A204.1 (cell line): ENCODE data around the gene ZDHHC7.
"Not testable (repeated sequence)": the region's sequence is repeated elsewhere in the genome, so short reads cannot be mapped to it uniquely, and the experiment has no call there.

Experiments
- FAIRE-seq: peaks from 2 replicates; lab custom pipeline; 2012; peaks lifted over from hg19 to GRCh38; lab: Jason Lieb, UNC

Gene ZDHHC7, protein sequence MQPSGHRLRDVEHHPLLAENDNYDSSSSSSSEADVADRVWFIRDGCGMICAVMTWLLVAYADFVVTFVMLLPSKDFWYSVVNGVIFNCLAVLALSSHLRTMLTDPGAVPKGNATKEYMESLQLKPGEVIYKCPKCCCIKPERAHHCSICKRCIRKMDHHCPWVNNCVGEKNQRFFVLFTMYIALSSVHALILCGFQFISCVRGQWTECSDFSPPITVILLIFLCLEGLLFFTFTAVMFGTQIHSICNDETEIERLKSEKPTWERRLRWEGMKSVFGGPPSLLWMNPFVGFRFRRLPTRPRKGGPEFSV

DNA sequence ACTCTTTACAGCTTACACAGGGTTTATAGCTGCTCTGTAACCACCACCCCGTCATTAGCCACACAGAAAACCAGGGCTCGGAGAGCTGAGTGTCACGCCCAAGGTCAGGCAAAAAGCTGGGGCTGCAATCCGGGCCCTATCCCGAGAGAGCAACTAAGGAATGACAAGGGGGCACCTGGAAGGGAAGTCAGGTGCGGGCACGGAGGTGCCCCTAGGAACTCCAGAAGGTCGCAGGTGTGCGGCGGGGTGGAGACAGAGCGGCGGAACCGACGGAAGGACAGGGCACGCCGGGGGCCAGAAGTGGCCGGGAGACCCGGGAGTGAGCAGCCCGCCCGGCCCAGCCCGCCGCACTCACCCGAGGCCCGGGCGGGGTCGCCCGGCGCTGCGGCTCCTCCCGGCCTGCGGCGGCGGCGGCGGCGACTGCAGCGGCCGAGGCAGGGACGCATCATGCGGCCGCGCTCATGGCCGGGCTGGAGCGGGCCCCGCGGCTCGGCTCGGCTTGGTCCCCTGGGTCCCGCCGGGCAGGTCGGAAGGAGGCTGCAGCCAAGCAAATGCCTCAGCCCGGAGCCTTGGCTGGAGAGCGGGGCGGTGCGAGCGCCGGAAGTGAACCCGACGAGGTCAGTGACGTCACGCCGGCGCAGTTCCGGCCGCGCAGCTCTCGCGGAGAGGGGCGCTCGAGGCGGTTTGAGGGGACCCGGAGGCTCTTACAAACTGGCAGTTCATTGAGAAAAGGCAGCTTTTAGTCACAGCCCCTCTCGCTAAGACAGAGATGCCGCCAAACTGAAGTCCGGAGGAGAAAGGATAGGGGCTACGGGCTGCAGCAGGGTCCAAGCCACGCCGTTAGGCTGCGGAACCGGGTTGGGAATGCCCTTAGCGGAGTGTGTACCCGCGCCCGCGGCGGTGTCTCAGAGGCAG lies at the start of gene ZDHHC7:
Gene ZDHHC7, minus strand, starts transcription at position 605 of the 915 bp plus-strand sequence. CDS start 20,917 bp downstream, outside the sequence.
- FAIRE-seq = no peak

DNA sequence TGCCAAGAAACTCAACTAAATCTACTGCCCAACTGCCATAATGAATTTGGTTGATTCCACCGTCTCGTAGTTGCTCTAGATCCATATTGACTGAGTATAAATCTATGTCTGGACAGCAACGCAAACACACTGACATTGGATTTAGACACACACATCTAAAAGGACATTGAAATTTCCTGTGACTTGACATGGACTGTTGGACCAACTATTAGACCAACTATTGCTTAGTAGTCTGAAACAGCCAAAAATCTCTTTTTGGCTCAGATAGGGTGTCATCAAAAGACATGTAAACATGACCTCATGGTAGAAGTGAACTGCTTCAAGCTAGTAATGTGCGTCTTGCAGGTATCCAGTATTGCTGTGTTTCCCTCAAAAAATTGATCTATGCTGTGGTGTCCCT lies 47.6 kb upstream of the ZDHHC7 start:
- FAIRE-seq = no peak

DNA sequence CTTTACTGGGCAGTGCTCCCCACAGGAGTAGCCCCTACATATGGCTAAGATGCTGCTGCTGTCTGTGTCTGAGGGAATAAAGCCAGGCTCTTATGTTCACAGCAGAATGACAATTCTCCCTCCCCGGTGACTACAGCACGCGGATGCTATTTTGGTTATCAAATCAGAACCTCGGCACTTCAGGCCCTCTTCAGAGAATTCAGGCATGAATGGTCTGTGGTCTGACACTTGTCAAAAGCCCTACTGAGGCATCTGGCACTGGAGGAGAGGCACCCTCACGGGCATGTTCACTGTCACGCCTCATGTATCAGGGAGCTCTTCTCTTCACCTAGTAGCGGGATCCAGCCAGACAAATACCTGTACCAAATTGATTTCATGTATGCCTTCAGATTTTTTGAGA lies 46.6 kb upstream of the ZDHHC7 start:
- FAIRE-seq = no peak

DNA sequence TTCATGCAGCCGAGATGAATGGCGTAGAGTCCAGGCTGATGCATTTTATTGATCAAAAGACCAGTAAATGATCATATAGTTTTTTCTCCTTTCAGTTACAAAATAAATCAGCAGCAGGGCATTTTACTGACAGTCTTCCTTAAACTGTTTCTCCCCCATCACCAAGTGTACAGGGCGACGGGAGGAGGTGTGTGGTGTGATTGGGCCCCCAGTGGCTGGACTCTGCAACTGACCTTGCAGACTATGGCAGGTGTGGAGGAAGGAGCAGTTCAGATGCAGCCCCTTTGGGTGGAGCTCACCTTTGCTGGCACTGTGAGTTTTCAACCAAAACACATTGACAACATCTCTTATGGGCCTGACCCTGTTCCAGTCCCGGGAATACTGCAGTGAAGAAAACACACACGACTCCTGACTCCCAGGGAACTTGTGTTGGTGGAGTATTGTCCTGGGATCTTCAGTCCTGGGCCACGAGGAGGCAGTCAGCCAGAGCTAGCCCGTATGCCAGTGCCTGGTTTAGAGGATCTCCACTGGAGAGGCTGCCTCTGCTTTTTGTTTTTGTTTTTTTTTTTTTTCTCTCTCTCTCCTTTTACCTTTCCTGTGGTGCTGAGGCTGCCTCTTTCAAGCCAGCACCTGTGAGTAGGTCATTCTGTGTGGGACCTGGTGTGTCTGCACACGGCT lies 46.0 kb upstream of the ZDHHC7 start:
- FAIRE-seq = no peak

DNA sequence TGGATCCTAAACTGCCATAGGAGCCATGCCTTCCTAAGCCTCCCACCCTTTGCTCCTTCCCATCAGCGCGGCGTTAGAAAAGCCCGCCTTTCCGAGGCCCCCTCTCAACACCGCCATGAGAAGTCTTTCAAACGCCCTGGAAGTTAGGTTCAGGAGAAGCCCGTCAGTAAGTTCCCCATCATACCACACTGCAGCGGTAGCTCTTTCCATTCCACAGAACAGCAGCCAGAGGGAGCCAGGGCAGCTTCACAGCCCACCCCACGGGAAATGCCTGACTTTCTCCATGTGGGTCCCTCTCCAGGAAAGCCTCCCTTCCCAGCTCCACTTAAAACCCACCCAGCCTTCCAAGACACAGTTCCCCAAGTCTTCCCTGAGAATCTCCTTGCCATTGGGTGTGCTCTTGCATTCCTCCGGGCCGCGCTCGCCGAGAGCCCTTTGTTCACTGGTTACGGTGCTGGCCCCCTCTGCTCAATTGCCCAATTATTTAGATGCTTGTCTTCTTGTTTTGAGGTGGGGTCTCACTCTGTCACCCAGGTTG lies 44.9 kb upstream of the ZDHHC7 start:
- FAIRE-seq = no peak

DNA sequence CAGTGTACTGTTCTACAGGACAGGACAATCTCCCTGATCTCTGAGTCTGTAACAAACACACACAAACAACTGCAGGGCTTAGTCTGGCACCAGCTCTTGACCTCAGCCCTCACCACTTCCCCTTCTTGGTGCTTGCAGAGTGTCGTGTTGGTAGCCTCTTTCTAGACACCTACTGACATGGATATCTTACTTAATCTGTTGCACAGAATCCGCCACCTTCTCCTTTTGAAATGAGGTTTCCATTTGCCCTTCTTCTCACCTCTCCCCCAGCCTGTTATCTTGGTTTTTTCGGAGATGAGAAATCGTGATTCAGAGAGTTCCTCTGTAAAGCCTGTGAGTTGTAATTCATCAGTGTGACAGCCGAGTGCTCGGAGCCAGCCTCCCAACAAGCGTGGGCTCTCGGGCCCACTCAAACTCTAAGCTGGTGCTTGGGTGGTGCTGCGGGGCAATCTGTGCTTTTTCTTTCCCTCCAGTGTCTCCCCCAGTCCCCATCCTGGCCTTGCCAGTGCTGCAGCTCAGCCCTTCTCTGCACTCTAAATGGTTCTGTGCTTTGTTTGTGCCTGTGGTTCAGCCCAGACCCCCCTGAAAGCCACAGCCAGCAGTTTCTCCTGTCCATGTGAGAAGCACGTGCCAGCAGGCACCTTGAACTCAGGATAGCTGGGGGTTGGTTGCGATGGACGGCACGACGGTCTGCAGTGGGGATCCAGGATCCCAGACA lies 44.3 kb upstream of the ZDHHC7 start:
- no peak for FAIRE-seq

DNA sequence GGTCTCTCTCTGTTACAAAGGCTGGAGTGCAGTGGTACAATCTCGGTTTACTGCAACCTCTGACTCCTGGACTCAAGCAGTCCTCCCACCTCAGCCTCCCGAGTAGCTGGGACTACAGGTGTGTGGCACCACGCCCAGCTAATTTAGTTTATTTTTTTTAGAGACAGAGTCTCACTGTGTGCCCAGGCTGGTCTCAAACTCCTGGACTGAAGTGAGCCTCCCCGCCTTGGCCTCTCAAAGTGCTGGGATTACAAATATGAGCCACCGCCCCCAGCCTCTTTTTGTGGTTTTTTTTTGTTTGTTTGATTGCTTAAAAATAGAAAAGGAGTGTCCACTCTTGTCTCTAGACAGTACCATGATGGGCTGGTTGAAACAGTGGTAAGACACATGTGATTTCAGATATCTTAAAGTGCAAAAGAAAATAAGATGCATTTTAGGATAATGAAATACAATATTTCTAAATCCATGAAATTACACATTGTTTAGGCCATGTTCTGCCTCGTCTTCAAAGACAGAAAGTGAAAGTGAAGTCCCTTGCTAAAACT lies 43.7 kb upstream of the ZDHHC7 start:
- no peak for FAIRE-seq

DNA sequence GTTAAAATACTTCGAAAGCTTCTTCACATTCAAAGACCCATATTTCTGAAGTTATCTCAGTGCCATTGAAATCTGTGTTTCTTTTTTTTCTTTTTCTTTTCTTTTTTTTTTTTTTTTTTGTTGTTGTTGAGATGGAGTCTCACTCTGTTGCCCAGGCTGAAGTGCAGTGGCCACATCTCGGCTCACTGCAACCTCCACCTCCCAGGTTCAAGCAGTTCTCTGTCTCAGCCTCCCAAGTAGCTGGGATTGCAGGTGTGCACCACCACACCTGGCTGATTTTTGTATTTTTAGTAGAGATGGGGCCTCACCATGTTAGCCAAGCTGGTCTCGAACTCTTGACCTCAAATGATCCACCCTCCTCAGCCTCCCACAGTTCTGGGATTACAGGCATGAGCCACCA lies 43.0 kb upstream of the ZDHHC7 start:
- not testable (repeated sequence) for FAIRE-seq

DNA sequence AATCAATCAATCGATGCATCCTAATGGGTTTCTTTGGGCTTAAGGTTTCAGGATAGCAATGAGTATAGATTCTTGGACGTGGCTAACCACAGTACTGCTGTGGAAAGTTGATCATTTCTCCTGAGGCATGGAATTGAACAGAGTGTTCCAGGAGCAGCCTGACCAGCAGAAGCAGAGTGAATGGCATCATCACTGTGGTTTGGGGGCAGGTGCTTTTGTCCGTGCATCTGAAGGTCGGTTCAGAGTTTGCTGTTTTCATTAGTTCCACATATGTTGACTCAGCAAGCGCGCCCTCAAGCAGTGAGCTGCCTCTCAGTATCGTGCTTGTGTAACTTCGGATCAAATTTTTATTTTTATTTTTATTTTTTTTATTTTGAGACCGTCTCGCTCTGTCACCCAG lies 41.2 kb upstream of the ZDHHC7 start:
- no peak for FAIRE-seq

DNA sequence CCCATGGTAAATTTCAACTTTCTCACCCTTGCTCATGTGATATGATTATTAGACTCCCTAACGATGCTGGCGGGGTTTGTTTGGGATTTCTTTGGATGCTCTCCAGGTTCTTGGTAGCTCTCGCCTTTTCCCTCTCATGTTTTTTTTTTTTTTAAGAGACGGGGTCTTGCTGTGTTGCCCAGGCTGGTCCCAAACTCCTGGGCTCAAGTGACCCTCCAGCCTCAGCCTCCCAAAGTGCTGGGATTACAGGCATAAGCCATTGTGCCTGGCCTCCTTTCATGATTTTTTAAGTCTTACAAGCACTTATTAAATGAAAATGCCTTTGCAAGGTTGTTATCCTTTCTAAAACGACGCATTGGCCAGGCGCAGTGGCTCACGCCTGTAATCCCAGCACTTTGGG lies 40.3 kb upstream of the ZDHHC7 start:
- no peak for FAIRE-seq

DNA sequence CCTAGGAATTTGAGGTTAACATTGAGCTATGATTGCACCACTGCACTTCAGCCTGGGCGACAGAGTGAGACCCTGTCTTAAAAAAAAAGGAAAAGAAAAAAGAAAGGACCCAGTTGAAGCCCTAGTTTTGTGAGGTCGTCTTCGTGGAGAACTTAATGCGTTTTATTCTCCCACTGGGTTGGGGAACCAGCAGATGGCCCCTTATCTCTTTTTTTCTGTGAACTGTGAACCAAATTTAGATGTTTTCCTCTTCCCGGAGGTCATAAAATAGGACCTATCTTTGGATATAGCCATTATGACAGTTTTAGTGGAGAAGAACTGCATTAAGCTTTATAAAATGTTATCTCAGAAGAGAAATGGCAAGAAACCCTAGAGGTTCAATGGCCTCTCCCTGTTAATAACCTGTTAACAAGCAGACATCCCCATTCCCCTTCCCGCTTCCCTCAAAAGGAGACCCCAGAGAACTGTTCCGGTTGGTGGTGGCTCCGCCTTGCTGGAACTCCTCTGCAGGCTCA lies 39.8 kb upstream of the ZDHHC7 start:
- FAIRE-seq = no peak

DNA sequence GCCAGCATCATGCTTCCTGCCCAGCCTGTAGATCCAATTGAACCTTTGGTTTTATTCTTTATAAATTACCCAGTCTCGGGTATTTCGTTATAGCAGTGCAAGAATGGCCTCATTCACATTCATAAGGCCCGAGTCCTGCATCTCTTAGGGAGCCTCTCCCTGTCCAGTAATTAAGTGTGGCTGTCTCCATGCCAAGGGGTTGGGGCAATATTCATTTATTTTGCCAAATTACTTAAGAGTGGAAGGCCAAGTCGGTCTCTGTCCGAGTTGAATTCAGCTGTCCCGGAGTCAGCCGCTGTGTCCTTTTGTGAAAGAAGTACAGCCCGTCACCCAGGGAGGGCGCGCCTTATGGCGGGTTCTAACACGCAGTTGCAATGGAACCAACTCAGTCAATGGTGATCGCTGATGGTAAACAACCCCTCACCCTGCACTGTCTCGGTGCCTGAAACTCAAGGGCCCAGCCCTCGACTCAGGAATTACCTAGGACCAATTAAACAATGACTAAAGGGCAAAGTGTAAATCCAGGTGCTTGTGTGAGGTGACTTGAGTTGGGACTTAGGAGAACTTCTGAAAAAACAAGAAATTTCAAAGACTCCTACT lies 38.5 kb upstream of the ZDHHC7 start:
- FAIRE-seq = no peak

DNA sequence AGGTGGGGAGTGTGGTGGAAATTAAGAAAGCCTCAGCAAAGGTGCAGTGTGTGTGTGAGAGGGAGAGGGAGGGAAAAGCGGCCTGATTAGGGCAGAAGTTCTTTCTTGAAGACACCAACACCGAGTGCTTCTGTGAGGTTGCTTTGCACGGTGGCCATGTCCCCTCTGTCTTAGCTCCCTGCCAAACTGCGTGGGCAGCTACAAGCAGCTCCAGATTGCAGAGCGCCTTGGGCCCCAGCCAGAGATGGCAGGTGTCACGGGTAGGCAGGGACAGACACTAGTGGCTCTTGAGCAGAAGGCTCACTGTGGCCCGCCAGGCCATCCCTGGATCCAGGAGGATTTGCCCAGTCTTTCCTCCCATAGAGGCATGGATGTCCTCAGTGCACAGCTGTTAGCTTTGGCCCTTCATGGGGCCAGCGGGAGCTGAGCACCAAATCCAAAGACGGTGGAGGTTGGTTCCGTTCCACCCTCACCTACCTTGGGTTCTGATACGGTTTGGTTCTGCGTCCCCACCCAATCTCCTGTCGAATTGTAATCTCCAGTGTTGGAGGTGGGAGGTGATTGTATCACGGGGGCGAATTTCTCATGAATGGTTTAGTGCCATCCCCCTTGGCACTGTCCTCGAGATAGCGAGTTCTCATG lies 37.7 kb upstream of the ZDHHC7 start:
- FAIRE-seq = no peak

DNA sequence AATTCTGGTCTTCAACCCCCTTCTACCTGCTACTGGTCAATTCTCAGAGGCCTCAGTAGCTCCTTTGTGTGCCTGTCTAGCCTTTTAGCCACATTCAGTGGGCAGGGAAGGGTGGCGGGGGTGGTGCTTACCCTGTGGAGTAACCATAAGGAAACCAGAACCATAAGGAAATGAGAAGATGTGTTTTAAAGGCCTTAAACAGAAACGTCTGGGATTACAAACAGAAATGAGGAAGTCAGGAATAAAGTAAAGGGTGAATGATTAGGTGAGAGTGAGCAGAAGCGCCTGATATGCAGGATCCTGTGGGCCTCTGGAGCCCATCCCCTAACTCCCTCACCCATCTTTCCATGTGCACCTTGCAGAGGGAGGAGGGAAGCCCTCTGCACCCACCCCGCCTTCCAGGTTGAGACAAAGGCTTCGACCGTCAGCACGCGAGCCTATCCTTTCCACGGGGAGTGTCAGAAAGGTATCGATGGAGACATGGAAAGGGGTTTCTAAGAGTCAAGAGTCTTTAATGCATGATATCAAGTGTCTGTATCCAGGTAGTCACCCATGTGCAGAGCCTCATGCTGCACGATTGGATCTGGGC lies 36.6 kb upstream of the ZDHHC7 start:
- no peak for FAIRE-seq

DNA sequence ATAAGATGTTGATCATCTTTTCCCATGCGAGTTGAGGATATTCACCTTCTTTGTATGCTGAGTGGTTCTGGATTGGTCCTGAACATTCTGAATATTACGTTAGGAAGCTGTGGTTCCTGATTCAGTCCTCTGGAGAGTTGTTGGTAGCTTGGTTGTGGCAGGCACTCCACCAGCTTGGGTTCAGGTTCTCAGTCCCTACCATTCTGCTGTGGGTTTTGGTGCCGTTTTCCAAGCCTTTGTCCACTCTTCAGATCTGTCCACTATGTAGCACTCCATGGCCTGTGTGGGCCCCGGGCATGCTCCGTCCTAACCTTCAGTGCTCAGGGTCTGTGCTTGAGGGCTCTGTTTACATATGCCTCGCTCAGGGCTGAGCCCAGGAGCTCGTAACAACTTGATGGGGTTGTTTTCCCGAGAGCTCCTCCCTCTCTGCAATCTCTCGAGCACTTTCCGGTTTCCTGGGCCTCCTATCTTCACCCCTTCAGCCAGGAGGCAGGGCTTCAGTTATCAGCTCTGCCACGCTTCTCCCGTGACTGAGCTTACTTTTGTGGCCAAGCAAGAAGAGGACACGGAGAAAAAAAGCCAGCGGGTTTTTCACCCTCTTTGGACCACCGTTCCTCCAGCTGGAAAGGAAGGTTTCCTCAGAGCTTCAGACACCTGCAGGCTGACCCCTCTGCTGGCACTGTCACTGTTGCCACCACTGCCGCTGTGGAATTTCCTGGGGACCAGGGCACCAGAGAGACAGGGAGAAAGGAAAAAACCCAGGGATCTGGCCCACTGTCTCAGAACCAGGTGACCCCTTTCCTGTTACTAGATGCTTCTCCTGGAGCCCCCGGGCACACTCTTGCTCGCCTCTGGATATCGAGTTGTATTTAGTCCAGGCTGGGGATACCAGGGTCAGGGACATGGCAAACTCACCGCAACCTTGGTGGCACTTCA lies 35.9 kb upstream of the ZDHHC7 start:
- no peak for FAIRE-seq

DNA sequence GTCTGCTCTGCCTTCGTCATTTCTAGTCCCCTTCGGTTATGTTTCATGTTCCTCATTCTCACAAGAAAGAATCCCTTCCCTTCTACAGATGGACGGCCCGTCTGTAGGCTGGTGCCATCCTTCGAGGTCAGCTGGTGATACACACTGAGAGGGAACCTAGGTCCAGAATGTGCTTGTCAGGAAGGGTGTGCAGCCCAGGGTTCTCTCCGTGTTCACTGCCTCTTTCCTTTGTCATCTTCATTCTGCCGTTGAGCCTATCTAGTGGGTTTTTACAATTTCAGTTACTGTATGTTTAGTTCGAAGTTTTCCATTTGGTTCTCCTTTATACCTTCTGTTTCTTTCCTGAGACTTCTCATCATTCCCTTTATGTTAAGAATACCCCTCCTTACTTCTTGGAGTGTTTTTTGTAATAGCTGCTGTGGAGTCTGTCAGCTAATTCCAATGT lies 35.2 kb upstream of the ZDHHC7 start:
- no peak for FAIRE-seq

DNA sequence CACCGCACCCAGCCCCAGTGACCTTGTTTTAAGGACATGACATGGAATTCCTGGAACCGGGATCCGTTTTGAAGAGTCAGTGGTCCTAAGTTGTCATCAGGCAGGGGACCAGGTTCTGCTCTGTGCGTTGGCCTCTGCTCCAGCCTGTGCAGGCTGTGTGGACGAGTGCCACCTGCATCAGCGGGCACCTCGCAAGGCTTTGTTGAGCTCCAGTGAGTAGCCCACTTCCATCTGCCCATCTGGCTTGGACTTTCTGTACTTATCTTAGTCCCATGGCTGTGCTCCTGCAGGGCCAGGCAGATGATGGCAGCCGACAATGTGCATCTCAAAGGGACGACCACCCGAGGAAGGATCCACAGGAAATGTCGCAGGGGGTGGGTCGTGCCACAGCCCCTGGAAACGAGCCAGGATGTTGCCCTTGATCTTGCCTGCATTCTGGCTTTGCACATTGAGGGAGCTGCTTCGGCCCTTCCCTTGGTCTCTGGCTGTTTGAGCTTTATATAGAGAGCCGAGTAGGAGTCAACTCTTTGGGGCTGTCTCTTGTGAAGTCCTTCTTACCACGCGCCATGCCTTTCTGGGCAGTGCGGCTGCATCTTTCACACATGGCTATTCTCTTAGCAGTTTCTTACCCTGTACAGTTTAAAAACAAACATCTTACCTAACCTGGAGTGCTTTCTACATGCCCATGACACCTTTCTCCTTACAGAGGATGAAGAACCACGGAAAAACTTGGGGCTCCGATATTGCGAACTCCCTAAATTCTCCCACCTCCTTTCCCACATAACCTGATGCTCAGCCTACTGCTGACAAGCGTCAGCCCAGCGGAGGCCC lies 34.5 kb upstream of the ZDHHC7 start:
- no peak for FAIRE-seq

DNA sequence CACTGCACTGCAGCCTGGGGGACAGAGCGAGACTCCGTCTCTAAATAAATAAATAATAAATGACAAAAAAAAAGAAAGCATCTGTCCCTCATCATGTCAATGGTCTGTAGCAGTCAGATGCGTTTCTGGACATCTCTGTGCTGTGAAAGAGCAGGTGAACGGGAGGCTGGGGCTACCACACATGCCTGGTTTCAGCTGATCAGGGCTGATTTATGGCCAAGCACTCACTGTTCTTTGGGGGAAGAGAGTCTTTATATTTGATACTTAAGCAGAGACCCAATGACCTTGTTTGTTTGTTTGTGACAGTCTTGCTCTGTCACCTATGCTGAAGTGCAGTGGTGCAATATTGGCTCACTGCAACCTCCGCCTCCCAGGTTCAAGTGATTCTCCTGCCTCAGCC lies 33.7 kb upstream of the ZDHHC7 start:
- FAIRE-seq = no peak
